K562 (cell line): ENCODE measurements around the gene SLCO3A1. TPM values are rescaled to one million over a fixed set of nuclear protein-coding genes. Genes with fewer than 3 reads are reported as not detected.
A peak's percentile ranks its signal among the peaks of the same experiment; 100 is the strongest.

ENCODE experiments used
- ATAC-seq: fragments of 200-7000 bp; cut with Tn5 transposase; 3 replicates; pipeline ENCODE4 v1.9.1; 2020; ENCODE audit warnings: moderate library complexity
- BruUV-seq: library from RNA; stranded (reverse); fragments of 400-500 nt; replicated peaks from 2 replicates; lab custom pipeline; 2021; lab: Mats Ljungman, UMichigan
- CTCF ChIA-PET: fragments of 300-600 bp; formaldehyde crosslinking; extraction: SDS; loops from one replicate; lab custom pipeline; 2021; ENCODE audit warnings: low intra/inter-chr PET ratio; lab: Yijun Ruan, JAX
- POLR2A ChIA-PET: fragments of 300-600, 350-650 bp; sonication (Branson Sonifier 250); formaldehyde crosslinking; extraction: SDS; loops from one replicate; lab custom pipeline; 2021; ENCODE audit warnings: antibody characterized with exemption, inconsistent platforms; lab: Yijun Ruan, JAX
- DNase-seq, 4 experiments: peaks; one replicate each; pipeline versions ENCODE4 v3.0.0 to v3.0.0-alpha.2; 2011 to 2018; ENCODE audit warnings: low spot score in 3 of 4, mixed read lengths in 3 of 4; ENCODE audit errors: extremely low read depth in 1 of 4
- FAIRE-seq: peaks from 2 replicates; lab custom pipeline; 2011; peaks lifted over from hg19 to GRCh38; lab: Jason Lieb, UNC
- H2AFZ ChIP-seq: 2 replicates; pipeline ENCODE4 v1.6.0; 2011; ENCODE audit warnings: low read depth, low read length, control low read depth, inconsistent platforms
- H3K27ac ChIP-seq: fragments of 200-600 bp; 3 replicates; pipeline ENCODE4 v1.8.0; 2011; ENCODE audit warnings: low read depth, mild to moderate bottlenecking, control low read depth, inconsistent platforms, low read length, moderate library complexity, mixed read lengths; ENCODE audit errors: extremely low read depth
- H3K27me3 ChIP-seq, 2 experiments: fragments of 300-600 bp in 1 of 2; 2 replicates in 1 of 2; 3 replicates in 1 of 2; pipeline versions ENCODE4 v1.6.0 to v1.8.0; 2011; ENCODE audit warnings: inconsistent platforms in 2 of 2, low read length in 2 of 2, mild to moderate bottlenecking in 1 of 2, mixed read lengths in 1 of 2, moderate library complexity in 1 of 2; ENCODE audit not compliant: control insufficient read depth in 2 of 2, insufficient read depth in 2 of 2
- H3K36me3 ChIP-seq: fragments of 300-600 bp; 3 replicates; pipeline ENCODE4 v1.8.0; 2011; ENCODE audit warnings: mild to moderate bottlenecking, low read length, inconsistent platforms; ENCODE audit not compliant: control insufficient read depth, insufficient read depth
- H3K4me1 ChIP-seq, 2 experiments: fragments of 200-600 bp in 1 of 2; replicated peaks in 1 of 2; 2 replicates in 1 of 2; 3 replicates in 1 of 2; pipeline versions ENCODE4 v1.5.1 to v1.8.0; 2011; ENCODE audit warnings: inconsistent platforms in 2 of 2, low read length in 2 of 2, mild to moderate bottlenecking in 1 of 2, mixed read lengths in 1 of 2, moderate library complexity in 1 of 2; ENCODE audit not compliant: control insufficient read depth in 2 of 2, insufficient read depth in 2 of 2
- H3K4me2 ChIP-seq: 2 replicates; pipeline ENCODE4 v1.6.1; 2011; ENCODE audit warnings: low read length, control low read depth, inconsistent platforms, mixed read lengths; ENCODE audit not compliant: insufficient read depth
- H3K4me3 ChIP-seq: fragments of 200-600 bp; sonication (generic), shearing (Covaris generic); 2 replicates; pipeline ENCODE4 v1.5.1; 2016; ENCODE audit warnings: control low read depth, inconsistent platforms
- H3K79me2 ChIP-seq: fragments of 200-600 bp; 3 replicates; pipeline ENCODE4 v1.8.0; 2011; ENCODE audit warnings: low read length, inconsistent platforms; ENCODE audit not compliant: control insufficient read depth, insufficient read depth
- H3K9ac ChIP-seq, 2 experiments: 2 replicates each; pipeline versions ENCODE4 v1.6.0 to v1.6.1; 2011; ENCODE audit warnings: low read depth in 2 of 2, low read length in 2 of 2, control low read depth in 1 of 2, inconsistent platforms in 1 of 2, mild to moderate bottlenecking in 1 of 2, mixed read lengths in 1 of 2; ENCODE audit not compliant: insufficient read depth in 1 of 2
- H3K9me1 ChIP-seq: one replicate; pipeline ENCODE4 v1.6.0; 2011; ENCODE audit warnings: inconsistent platforms, mild to moderate bottlenecking, low read length, moderate library complexity; ENCODE audit not compliant: control insufficient read depth, insufficient read depth
- H3K9me3 ChIP-seq: replicated peaks from 2 replicates; pipeline ENCODE4 v1.5.1; 2011; ENCODE audit warnings: low read depth, low read length, inconsistent platforms; ENCODE audit not compliant: control insufficient read depth, insufficient read depth
- H4K20me1 ChIP-seq: replicated peaks from 2 replicates; pipeline ENCODE4 v1.6.1; 2011; ENCODE audit warnings: low read length, inconsistent platforms, mixed read lengths; ENCODE audit not compliant: control insufficient read depth, insufficient read depth
- CTCF ChIP-seq, 3 experiments: IDR thresholded peaks in 2 of 3; conservative IDR thresholded peaks in 1 of 3; 2 replicates each; pipeline ENCODE4 v1.5.1; 2011 to 2012; ENCODE audit warnings: low read length in 3 of 3, mild to moderate bottlenecking in 3 of 3, control low read depth in 2 of 3, improper control_type of control experiment in 1 of 3, inconsistent platforms in 1 of 3, low read depth in 1 of 3, mixed read lengths in 1 of 3, moderate library complexity in 1 of 3; ENCODE audit not compliant: insufficient read depth in 2 of 3
- MAZ ChIP-seq, 2 experiments: fragments of 450-650 bp in 1 of 2; sonication (generic) in 1 of 2; formaldehyde crosslinking; IDR thresholded peaks in 1 of 2; conservative IDR thresholded peaks in 1 of 2; 2 replicates each; pipeline versions ENCODE4 v1.4.0 to v1.5.0; 2020; ENCODE audit warnings: mild to moderate bottlenecking in 1 of 2, missing genetic modification reagents in 1 of 2
- RAD51 ChIP-seq: fragments of 450-650 bp; IDR thresholded peaks from 2 replicates; pipeline ENCODE4 v1.7.1; 2016; ENCODE audit warnings: low read depth, mild to moderate bottlenecking, borderline replicate concordance
- RB1 ChIP-seq: fragments of 450-650 bp; IDR thresholded peaks from 2 replicates; pipeline ENCODE4 v1.6.1; 2017; ENCODE audit warnings: low read depth, mild to moderate bottlenecking
- RBM15 ChIP-seq: fragments of 200-400 bp; formaldehyde crosslinking; IDR thresholded peaks from 2 replicates; pipeline ENCODE4 v1.6.1; 2018; ENCODE audit warnings: mild to moderate bottlenecking, low read length, moderate library complexity; ENCODE audit not compliant: insufficient read depth
- ZNF512 ChIP-seq: IDR thresholded peaks from 2 replicates; pipeline ENCODE4 v1.6.1; 2016; ENCODE audit warnings: missing genetic modification characterization, missing compliant biosample characterization
- WGBS: fragments of 100-300 bp; shearing (Covaris generic); methylation state at CpG from one replicate; pipeline ENCODE4 v1.1.6; 2016; ENCODE audit warnings: low coverage, mixed read lengths; ENCODE audit not compliant: insufficient coverage; ENCODE audit errors: missing lambda C conversion rate; 5-methylcytosine and 5-hydroxymethylcytosine counted together
- in situ Hi-C: fragments of 300-500 bp; cut with MboI; formaldehyde crosslinking; loops from 4 replicates; pipeline ENCODE4 v1.15.0; 2018; ENCODE audit warnings: inconsistent platforms, mixed read lengths
- intact Hi-C: fragments of 100-400 bp; cut with micrococcal nuclease; formaldehyde crosslinking; loops from 2 replicates; pipeline ENCODE4 v1.14.2; 2022
- polyA plus RNA-seq, 8 experiments: library from polyadenylated mRNA; depleted of rRNA in 4 of 8; stranded (reverse) in 5 of 8; unstranded in 3 of 8; fragments of >200 nt; fragmentation: Nextera tagmentation in 2 of 8; fragmentation: Illumina TruSeq in 1 of 8; extraction: Ambion mirVana in 2 of 8; extraction: Trizol in 1 of 8; gene quantifications; 2 replicates each; pipeline versions ENCODE4 v1.2.1 to v1.2.3, GENCODE V29; 2011 to 2014; ENCODE audit warnings: inconsistent platforms in 1 of 8, missing spikeins in 1 of 8
- total RNA-seq, 7 experiments: library from RNA; depleted of rRNA in 6 of 7; stranded (reverse); fragments of >200 nt in 6 of 7; fragmentation: Illumina TruSeq in 2 of 7; extraction: Trizol in 2 of 7; gene quantifications; 2 replicates each; pipeline versions ENCODE4 v1.2.1 to v1.2.3, GENCODE V29; 2011 to 2021; ENCODE audit warnings: low replicate concordance in 1 of 7

The SLCO3A1 gene
- total and polyA plus RNA-seq, 9 of the 15 experiments (the other 6 are each of a cell fraction or from before 2014, with no cell fraction given), result 0.01 to 0.84 (median 0.06) TPM; not detected in 3

- POLR2A ChIA-PET, result no interaction called here
- no peak for TF ChIP-seq RB1
- TF ChIP-seq, all 486 proteins: peak for 0
- H3K79me2 ChIP-seq, result no peaks in the 10 kb centered on the region
- no peaks in the 10 kb centered on the region for H3K4me1 ChIP-seq
- no peak overlapping the region for H3K4me3 ChIP-seq
- intact Hi-C loops, result no loop called here
- no peak for FAIRE-seq
- no TSS peak for BruUV-seq
- no peaks in the 10 kb centered on the region for H3K9me1 ChIP-seq
- no peak overlapping the region for H3K9ac ChIP-seq
- no peak for DNase-seq
- no peaks in the 10 kb centered on the region for H3K36me3 ChIP-seq
- in situ Hi-C loops, result no loop called here
- no peaks in the 10 kb centered on the region for H4K20me1 ChIP-seq
- H3K4me2 ChIP-seq, result no peak overlapping the region
- WGBS, result 2% methylated on average over 8 of the region's 8 CpGs
- H3K27ac ChIP-seq, result no peak overlapping the region
- no peak for ATAC-seq
- no peaks in the 10 kb centered on the region for H3K9me3 ChIP-seq
- no peaks in the 10 kb centered on the region; a peak in 1 of 5 replicates for H3K27me3 ChIP-seq
- CTCF ChIA-PET, result no interaction called here
- H2AFZ ChIP-seq, result no peak overlapping the region
These were observed 198.2 kb downstream of the SLCO3A1 start for GRCh38 chr15:92051716-92052115.

- Histone ChIP-seq H3K9me1 (no peaks in the 10 kb centered on the region), H3K27me3 (peaks cover 0 to under 1% of the 10 kb centered on the region in 2 experiments; a peak in 1 of 5 replicates), H3K9me3 (no peaks in the 10 kb centered on the region), H3K36me3 (no peaks in the 10 kb centered on the region), H3K9ac (no peak overlapping the region), H2AFZ (no peak overlapping the region), H3K4me1 (no peaks in the 10 kb centered on the region), H3K79me2 (no peaks in the 10 kb centered on the region), H3K4me3 (no peak overlapping the region), H3K4me2 (no peak overlapping the region), H4K20me1 (no peaks in the 10 kb centered on the region), H3K27ac (no peak overlapping the region)
- WGBS, result 6% methylated on average over 5 of the region's 5 CpGs
- in situ Hi-C loops (no loop called here), intact Hi-C loops (no loop called here)
- ATAC-seq (no peak), DNase-seq (no peak), FAIRE-seq (no peak)
- no TSS peak for BruUV-seq
- CTCF ChIA-PET, result no interaction called here
- TF ChIP-seq ZNF512 (no peak), MAZ (CRISPR knock-in tag; conservative IDR thresholded peaks at IDR 0.05 in 1 of 2, IDR thresholded peaks at IDR 0.05 in 1 of 2) (no peak), CTCF (IDR thresholded peaks at IDR 0.05 in 2 of 3, conservative IDR thresholded peaks at IDR 0.05 in 1 of 3; ENCODE audit: insufficient read depth in 2 of 3, low read depth in 1 of 3, low read length in 3 of 3) (peak in 2 of 3 experiments; percentile 30 to 32; a peak in 2 of 6 replicates), RBM15 (no peak), RAD51 (no peak)
- POLR2A ChIA-PET, result interaction anchor here (0.5 kb wide), 1 partner anchor 73 kb away, joined by 4 read pairs; no protein-coding TSS in a partner anchor
These were observed 200.3 kb downstream of the SLCO3A1 start for GRCh38 chr15:92053753-92054316.
